ENCODE measurements around the gene WIPF3.

Gene WIPF3

DNA sequence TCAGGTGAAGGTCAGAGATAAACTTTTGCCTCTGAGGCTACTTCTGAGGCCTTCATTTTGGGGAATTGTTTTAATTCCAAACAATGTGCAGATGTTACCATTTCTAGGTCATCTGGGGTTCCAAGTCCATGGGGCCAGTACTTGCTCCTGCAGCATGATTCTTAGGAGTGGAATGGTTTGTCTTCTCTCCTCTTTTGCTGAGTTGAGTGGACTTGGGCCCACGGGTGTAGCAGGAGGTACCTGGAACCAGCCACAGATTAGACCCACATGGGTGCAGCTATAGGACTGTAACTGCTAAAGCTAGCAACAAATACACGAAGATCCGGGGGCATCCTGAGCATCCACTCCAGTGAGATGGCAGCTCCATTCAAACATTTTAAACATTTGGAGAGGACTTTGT is 41.6 kb downstream of the WIPF3 start:
- no peak for DNase-seq (ENCODE audit: low read depth)

DNA sequence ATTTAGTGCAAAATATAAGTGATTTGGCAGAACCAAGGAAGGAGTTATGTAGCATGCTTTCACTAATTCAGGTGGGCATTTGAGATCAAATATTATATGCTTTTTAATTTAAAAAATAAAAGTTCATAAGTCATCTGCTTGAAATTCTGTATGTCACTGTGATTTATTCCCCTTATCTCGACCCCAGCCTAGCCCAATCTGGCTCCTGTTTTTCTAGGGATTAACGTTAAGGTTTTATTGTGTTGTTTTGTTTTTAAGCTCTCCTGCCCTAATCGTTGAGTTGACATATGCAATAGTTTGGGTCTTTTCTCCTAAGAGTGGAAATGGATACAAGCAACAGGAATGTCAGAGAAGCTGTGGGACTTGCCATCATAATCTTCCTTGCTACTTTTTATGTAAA is 42.6 kb downstream of the WIPF3 start:
- DNase-seq (ENCODE audit: low read depth): no peak

DNA sequence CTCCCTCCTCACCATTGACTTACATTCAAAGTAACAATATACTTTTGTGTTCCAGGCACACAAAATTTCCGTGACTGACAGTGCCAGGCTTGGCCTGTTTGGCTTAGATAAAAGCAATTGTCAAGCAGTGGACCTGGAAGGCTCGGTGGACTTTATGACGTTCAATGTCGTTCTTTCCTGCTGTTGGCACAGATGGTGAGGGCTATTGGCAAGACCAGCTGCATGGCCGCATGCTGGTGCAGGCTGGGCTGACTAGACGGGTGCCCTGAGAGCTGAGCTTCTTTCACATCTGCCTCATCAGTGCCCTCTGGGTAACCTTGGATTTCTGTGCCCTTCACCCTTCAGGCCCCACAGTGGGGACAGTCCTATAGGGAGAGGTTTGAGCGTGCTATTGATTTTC is 45.2 kb downstream of the WIPF3 start:
- DNase-seq (ENCODE audit: low read depth): no peak

DNA sequence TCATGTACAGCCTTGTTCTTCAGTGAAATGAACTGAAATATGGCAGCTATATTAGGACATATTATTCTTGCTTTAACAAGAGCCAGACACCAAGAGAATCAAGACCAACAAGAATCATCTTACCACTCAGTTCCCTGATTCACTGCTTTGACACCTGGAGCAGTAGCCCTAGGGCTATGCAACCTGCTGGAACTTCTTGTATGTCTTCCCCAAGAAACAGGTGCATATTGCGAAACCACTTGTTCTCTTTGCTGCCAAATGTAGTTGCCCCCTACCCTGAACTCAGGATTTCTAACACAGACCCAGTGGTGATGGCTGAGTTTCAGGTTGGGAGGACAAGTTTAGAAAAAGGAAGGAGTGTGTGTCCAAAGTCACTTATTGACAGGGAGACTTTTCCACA is 46.1 kb downstream of the WIPF3 start:
- no peak for DNase-seq (ENCODE audit: low read depth)

DNA sequence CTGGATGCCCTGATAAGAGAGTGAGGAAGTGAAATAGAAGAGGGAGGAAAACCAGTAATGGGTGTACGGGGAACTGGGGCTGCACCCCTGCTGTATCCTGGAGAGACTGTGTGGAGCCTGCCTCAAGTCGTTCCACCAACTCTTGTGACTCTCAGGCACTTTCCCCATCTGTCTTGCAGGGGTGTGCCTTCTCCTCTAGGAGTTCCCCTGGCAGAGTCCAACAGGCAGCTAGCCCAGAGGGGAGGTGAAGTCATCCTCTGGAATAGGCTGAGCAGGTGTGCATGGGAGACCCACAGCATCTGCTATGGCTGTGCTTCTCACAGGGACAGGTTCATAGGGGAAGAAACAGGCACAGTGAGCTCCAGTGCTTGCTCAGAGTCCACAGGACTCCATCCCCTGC is 46.8 kb downstream of the WIPF3 start:
- no peak for DNase-seq (ENCODE audit: low read depth)

DNA sequence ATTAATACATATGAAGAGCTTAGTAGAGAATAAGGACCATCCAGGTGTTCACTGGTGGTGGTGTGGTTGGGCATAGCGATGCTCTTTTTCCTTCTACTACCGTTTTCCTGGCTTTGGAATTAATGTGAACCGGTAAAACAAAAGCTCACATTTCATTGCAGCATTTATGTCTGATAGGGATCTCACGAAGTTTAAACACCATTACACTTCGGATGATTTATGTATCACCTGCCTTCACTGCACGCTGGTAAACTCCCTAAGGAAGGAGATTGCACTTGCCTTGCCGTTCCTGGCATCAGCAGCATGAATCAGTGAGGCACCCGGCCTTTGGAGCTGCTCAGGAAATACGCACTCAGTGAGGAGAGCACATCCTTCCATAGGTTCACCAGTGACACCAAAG is 47.5 kb downstream of the WIPF3 start:
- no peak for DNase-seq (ENCODE audit: low read depth)

DNA sequence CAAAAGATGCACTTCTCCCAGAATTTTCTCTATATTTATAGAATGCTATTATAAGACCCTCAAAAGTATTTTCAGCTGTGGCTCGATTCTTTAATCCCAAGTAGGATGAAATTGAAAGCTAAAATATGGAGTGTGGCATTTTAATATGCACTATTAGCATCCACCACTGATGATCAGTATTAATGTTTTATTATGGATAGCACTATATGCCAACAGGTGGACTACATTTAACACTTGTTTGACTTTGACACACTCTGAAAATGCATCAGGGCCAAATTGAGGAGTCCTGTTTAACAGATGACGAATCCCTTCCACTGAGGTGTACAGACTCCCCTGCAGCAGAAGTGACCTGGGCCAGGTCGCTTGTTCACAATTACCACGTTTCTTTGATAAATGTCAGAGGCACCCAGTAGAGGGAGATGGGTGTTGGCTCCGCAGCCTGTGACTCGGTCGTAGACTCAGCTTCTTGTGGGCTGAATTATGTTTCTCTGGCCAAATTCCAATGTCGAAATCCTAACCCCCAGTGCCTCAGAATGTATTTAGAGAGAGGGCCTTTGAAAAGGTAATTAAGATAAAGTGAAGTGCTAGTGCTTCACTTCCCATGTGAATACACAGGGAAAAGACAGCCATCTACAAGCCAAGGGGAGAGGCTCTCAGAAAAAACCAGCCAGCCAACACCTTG is 48.1 kb downstream of the WIPF3 start:
- no peak for DNase-seq (ENCODE audit: low read depth)

DNA sequence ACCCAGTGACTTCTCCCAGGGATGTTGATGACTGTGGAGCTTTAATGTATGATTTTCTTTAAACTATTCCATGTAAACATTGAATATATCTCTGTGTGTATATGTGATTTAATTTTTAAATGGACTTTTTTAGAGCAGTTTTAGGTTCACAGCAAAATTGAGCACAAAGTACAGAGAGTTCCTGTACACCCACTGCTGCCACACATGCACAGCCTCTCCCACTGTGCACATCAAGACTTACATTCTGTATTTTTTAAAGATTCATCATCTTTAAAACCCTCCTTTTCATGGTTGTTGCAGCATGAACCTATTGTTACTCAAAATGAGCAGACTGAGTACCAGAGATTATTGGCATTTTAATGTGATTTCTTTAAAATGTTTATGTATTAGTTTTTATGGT is 51.3 kb downstream of the WIPF3 start:
- no peak for DNase-seq (ENCODE audit: low read depth)

DNA sequence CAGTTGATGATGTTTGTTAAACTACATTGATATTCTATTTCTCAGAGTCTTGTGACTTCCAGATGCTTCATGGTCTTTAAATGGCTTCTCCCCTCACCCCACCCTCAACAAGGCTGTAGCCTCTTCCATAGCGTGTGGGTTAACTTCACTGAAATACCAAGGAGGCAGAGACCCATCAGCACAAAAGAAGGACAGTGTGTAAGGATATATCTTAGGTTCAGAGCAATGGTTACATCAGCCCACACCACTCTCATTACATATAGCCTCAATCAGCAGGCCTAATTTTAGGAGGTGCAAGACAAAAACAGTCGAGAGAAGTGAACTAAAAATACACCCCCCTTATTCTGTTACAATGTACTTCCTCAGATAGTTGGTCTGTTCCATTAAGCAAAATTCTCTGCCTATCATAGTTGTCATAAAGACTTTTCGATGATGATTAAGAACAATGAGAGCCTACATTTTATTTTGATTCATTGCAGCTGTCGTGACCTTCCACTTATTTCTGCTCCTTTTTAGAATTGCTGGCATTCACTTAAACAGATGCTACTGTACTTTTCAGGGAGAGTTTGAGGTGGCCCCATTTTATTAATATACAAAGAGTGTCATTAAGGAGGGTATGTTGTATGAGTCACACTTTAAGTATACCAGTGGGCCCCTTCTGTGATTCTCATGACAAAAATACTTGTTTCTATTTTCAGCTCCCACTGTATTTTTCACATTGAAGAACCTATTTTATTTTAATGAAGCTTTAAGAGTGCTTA is 52.1 kb downstream of the WIPF3 start:
- DNase-seq (ENCODE audit: low read depth): no peak

DNA sequence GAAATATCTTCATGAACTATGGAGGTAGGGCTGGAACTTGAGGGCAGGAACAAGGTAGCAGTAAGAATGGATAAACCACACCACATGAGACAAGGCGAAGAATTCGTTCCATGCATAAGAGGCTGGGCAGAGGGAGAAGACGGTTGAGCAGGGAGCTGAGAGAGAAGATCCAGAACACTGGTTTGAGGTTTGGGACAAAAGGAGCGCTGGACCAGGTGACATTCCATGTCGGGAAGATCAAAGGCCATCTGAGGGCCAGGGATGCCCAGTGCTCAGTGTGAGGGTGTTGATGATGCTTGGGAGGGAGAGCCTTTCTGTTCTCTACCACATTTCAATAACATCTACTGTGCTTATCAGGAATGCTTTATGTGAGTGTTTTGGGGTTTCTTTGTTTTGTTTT is 52.8 kb downstream of the WIPF3 start:
- no peak for DNase-seq (ENCODE audit: low read depth)

DNA sequence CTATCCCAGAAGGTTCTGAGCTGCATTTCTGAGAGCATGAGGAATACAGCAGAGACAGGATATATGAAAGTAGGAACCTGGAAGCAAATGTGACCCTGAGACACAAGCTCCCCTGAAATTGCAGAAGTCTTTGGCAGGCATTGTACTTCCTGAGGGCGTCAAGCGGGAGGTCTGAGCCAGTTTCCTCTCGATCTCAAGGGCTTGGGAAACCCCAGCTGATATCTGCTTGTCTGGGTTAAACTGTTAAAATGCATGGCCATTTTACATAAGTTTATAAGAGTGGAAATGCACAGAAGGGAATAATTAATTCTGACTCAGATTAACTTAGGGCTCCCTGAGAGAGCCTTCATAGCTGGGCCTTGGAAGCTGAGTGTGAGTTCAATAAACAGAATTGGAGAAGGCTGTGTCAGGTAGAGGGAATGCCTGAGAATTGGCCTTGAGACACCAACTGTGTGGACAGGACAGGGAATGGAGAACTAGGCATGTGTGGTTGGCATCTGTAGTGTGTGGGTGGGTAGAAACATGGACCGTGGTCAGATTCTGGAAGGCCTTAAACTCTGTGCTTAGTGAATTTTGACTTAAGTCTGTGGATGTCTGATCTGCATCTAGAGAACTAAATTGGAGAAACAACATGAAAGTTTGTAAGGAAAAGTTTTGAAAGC is 53.3 kb downstream of the WIPF3 start:
- DNase-seq (ENCODE audit: low read depth): no peak

DNA sequence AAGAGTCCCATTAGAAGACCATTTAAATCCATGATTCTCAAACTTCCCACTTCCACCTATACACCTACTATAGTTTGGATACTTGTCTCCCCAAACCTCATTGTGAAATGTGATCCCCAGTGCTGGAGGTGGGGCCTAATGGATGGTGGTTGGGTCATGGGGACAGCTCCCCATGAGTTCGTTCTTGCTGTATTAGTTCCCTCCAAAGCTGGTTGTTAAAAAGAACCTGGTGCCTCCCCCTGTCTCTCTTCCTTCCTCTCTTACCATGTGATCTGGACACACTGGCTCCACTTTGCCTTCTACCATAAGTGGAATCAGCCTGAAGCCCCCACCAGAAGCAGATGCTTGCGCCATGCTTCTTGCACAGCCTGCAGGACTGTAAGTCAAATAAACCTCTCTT is 53.9 kb downstream of the WIPF3 start:
- DNase-seq (ENCODE audit: low read depth): no peak

DNA sequence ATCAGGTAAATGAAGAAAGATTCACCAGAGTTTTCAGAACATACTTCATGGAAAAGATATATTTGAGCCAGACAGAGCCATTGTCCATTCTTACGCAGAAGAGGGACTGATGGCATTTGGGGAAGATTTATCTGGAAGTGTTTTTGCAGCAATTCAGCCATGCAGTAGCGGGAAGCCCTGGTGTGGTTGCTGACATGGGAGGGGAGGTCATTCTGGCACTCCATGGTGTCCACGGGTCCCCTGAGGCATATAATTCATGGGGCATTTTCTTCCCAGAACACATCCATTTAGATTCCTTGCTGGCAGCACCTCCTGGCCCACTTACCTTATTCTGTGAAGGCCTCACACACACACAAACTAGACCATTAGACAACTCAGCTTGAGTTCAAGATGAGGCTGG is 55.6 kb downstream of the WIPF3 start:
- no peak for DNase-seq (ENCODE audit: low read depth)

DNA sequence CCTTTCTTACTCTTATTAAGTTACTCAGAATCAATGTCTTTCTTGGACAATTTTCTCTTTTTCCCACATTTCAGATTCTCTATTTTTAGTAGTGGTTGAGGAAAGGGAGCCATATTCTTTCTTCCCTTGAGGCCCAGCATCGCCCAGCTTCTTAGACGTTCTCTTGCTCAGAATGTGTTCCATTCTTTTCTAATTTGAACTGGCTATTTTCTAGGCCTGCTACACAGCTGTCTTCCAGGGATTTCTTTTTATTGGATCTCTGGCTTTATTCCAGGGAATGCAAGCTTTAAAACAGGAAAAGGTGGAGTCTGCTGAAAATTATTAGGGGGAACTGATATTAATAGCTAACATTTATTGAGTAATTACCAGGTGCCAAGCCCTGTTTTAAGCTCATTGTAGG is 58.3 kb downstream of the WIPF3 start:
- no peak for DNase-seq (ENCODE audit: low read depth)

DNA sequence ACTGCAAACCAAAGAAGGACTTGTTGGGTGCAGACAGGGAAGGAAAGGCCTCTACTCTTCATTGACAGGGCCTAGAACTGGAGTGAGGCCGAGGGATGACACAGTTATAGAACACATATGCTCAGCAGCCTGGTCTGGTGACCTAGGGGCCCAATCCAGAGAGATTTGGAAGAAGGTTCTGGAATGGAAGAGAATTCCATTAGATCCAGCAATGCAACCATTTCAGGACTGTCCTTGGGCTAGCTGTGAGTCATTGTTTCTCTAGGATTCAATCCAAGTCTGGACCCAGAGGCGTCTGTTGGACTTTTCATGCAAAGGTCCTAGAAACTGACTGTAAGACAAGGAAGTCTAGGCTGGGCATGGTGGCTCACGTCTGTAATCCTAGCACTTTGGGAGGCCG is 59.2 kb downstream of the WIPF3 start:
- DNase-seq (ENCODE audit: low read depth): no peak

DNA sequence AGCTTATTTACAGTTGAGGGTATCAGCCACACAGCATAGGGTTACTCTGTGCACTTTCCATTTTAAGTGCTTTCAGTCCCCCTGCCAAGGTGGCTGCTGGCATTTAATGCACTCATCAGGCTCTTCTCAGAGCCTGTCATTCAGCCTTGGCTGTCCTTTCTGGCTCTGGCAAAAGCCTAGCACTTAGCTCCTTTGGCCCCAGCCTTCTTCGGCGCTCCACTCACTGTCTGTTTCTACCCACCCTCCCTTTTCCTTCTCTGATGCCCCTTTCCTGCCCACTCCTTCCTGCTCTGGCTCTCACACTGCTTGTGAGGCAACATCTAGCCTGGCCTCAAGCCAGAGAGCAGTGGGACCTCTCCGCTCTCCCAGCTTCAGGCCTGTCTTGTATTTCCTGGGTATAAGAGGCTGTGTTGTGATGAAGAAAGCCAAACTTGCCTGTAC is 60.2 kb downstream of the WIPF3 start:
- no peak for DNase-seq (ENCODE audit: low read depth)

DNA sequence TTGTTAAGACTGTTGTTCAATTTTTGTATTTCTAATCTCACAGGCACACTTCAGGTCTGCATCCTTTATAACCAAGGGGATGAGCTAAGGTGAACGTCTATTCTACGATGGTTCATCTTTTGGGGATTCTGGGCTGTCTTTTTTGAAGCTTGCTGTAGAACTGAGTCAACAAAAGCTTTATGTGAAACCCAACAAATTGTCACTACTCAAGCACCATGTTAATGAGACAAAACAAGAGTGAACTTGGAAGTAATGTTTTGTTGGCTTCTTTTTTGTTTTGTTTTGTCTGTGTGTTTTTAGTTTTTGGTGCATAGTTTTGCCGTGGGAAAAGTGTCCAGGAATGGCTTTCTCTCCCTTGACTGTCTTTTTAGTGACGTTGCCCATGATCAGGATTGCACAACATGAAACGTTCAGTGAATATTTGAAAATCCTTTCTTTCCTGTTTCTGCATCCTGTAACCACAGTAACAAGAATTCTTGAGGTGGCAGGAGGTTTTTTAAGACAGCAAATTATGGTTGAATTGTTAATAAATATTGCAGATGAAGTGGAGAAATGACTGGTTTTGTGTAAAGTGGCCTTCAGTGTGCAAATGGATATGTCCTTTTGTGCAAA is 65.6 kb downstream of the WIPF3 start:
- no peak for DNase-seq (ENCODE audit: low read depth)

DNA sequence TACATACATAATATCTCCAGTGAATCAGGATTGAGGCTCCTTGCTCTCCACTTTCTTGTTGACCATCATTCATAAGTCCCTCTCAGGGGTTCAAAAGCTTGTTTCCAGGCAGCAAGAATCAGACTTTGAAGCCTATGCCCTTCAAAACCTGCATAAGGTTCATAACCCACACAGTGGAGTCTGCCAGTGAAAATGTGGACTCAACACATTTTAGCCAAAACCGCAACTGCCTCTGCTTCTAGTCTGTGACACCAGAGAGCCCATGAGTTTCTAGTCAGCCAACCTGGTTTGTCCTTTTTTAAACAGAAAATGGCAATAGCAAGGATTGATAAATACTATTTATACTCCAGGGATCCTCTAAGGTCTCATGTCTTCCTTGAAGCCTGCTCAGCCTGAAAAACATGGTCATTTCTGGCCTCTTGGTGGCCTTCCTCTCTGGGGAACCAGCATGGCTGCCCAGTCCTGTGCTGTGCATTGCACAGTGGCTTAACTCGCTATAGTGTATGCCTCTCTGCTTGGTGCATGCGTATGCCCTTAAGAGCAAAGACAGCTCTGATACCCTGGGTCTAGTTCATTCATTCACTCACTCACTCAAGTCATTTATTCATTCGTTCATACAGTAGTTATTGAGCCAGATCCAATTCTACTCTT is 67.5 kb downstream of the WIPF3 start:
- DNase-seq (ENCODE audit: low read depth): no peak

DNA sequence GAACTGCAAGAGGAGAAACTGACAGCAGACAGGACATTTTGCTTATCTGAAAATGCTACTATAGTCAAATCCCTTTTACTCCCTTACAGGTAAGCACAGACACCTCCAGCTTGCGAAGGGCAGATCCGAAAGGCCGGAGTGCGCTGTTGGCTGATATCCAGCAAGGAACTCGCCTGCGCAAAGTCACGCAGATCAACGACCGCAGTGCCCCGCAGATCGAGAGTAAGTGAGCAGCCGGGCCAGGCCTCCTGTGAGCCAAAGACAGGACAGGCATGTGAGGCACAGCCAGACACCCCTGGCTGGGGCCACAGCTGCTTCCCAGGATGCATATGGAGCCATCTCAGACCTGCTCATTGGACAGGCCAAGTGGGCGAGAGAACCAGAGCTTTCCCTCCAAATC is 69.4 kb downstream of the WIPF3 start:
- DNase-seq (ENCODE audit: low read depth): no peak

DNA sequence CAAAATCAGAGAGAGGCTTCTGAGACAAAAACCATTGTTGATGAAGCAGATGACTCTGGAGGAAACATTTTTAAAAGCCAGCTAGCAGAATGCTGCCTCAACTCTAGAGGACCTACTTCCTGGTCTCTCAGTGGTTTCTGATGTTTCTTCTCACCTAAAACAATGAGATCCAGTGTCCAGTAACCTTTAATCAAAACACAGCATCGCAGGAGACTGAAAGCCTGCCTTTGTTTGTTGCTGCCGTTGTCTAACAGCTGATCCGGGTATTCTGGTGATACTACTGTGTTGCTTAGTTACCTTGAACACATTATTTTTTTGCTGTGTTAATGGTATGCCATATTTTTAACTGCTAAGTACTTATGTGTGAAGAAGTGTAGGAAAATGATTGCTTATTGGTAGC is 70.9 kb downstream of the WIPF3 start:
- DNase-seq (ENCODE audit: low read depth): no peak

DNA sequence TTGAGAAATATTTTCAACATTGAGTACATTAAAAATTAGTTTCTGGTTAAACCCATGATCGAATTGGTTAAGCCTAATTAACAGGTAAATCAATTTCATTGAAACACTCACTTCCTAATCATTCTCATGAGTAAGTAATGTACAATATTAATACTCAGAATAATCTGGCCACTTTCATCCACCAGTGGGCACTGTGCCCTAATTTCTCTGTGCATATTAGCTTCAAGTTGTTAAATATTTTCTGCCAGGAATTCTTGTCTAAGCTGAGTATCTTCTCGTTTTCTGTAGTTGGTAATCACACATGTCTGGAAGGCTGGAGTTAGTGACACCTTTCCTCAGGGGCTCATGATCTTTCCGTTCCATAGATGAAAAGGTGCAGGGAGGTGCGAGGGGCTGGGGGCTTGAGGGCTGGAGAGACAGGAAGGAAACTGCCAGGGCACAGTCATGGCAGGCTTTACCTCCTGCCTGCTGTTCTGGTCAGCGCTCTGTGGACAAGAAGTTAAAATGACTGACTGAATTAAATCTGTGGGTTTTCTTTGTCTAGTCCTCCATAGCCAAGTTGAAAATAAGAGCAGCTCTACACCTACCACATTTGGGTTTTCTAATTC is 71.9 kb downstream of the WIPF3 start:
- DNase-seq (ENCODE audit: low read depth): no peak

DNA sequence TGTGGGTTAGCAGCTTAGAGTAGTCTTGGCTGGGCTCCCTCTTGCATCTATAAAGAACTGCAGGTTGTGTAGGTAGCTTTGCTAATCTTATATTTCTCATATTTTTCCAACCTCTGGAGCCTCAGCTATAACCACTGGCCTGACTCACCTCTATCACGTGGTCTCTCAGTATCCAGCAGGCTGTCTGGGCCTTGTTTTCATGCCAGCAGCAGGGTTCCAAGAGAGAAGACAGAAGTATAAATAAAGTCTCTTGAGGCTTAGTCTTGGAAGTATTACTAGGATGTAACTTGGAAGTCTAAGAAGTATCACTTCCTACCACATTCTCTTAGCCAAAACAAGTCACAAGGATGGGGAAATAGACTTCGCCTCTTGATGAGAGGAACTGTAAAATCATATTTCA is 73.3 kb downstream of the WIPF3 start:
- DNase-seq (ENCODE audit: low read depth): no peak
